ENCODE measurements around the gene LIMK1.
"Not testable (repeated sequence)": the region's sequence is repeated elsewhere in the genome, so short reads cannot be mapped to it uniquely, and the experiment has no call there.

LIMK1 gene

GRCh38 chr7:74083117-74083876, at the start of gene LIMK1:
Gene LIMK1, plus strand, starts transcription at chr7:74083804. Its CDS starts 187 bp downstream, at chr7:74083991.
- DNase-seq: peak; percentile 80 to 89

GRCh38 chr7:74037609-74038008, 46.0 kb upstream of the LIMK1 start:
- DNase-seq: no peak

DNA sequence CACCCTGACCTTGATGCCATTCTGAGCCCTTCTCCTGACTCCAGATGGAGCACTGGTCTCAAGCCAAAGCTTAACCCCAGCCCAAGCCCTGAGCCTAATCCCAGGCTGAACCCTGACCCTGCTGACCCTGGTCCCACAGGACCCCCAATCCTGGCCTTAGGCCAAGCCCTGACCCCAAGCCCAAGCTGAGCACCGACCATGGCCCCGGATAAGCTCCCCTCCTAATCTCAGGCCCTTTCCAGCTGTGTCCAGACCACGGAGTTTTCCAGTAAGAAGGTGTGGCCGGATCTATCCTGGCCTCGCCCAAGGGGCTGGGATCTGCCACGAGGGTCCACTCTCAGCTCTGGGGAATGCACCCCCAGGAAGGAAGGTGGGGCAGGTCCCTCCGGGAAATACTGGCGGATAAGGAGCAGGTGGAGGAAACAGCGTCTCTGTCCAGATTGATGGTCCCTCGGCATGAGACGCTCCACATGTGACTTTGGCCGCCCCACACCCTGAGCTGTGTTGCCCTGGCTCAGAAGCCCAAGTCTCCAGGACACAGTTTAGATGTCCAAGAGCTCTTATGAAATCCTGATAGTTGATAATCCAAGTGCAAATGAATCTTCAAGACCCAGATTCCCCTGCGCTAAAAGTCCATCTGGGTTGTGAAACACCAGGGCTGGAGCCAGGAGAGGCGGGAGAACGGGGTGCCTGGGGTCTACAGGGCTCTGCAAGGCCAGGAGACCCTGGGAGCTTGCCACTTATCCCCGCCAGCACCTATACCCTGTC, 45.2 kb upstream of the LIMK1 start:
- DNase-seq: no peak

- DNase-seq: no peak
These were observed 44.3 kb upstream of the LIMK1 start for GRCh38 chr7:74039337-74039736.

DNA sequence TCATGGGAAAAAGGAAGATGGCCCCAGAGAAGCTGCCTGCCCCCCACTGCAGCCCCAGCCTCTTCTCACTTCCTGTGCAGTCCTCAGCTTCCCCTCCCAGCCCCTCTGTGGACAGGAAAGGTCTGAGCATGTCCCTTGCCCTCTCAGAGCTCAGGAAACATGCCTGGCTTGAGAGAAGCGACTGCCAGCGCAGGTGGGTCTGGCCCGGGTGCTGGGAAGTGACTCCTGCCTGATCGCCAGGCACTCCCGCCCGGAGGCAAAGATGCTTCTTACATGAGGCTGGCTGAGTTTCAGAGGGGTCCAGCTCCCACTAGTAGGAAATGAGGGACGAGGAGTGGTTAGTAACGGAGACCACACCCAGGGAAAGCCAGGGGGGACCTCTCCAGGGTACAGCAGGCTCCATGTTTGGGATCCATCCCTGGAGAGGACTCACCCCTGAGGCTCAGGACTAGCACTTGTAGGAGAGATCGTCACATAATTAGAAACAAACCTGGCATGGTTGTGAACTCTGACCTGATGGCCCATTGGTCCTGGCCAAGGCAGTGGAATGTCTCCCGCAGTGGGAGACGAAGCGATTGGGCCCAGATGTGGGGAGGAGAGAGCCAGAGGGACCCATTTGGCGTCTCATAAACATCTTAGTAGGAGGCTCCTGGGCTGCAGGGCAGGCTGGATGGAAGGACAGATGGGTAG, 43.4 kb upstream of the LIMK1 start:
- no peak for DNase-seq

GRCh38 chr7:74040791-74041520, 42.6 kb upstream of the LIMK1 start:
- no peak for DNase-seq

DNA sequence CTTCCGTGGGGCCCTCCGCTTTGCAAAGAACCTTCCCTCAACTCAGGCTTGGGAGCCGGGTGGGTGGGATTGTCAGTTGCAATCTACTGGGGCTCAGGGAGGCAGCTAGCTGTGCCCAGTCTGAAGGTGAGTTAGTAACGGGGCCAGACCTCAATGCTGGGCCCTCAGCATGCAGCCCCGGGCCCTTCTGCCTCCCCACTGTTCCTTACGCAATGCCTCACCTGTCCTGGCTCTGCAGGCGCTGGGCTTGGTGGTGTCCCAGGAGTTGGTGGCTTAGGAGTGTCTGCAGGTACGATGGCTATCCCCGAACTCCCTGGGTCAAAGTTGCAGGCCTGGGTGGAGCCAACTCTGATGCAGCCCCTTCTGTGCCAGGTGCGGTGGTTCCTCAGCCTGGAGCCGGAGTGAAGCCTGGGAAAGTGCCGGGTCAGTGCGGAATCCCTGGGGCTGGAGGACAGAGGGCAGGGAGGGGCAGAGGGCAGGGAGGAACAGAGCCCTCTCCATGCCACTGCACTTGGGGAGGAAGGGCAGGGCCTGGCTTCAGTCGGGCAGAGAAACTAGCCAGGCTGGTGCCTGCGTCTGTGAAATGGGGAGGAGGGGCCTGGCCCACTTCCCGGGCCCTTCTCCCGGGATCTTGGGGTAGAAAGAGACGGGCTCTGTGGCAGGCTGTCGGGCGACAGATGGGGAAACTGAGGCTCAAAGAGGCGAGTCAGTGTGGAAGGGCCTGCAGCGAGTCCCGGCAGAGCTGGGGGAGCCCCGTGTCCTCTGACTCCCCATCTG, 40.7 kb upstream of the LIMK1 start:
- DNase-seq: no peak

- DNase-seq: no peak
These were observed 40.1 kb upstream of the LIMK1 start for GRCh38 chr7:74043523-74043951.

- no peak for DNase-seq
These were observed 38.9 kb upstream of the LIMK1 start for GRCh38 chr7:74044366-74045350.

- not testable (repeated sequence) for DNase-seq
These were observed 37.0 kb upstream of the LIMK1 start for GRCh38 chr7:74046581-74046980.

DNA sequence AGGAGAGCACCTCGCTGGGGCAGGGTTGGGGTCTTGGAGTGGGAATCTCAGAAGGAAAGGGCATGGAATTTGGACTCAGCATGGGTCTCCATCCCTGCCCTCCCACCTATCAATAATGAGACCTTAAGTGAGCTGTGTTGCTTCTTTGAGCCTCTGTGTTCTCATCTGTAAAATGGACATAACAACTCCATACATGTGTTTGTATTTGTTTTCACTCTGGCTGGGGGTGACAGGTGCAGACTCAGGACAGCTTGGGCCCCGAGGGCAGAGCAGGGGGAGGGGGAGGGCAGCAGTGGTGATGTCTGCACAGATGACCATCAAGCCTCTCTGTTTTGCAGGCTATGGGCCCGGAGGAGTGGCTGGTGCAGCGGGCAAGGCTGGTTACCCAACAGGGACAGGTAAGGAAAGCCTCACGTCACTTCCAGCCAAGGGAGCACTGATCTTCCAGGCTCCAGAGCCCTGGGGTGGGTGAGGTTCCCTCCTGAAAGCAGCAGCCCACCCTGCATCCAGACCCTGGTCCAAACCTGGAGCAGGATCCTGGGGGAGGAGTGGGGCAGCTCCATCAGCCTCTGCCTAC, 35.7 kb upstream of the LIMK1 start:
- DNase-seq: no peak

DNA sequence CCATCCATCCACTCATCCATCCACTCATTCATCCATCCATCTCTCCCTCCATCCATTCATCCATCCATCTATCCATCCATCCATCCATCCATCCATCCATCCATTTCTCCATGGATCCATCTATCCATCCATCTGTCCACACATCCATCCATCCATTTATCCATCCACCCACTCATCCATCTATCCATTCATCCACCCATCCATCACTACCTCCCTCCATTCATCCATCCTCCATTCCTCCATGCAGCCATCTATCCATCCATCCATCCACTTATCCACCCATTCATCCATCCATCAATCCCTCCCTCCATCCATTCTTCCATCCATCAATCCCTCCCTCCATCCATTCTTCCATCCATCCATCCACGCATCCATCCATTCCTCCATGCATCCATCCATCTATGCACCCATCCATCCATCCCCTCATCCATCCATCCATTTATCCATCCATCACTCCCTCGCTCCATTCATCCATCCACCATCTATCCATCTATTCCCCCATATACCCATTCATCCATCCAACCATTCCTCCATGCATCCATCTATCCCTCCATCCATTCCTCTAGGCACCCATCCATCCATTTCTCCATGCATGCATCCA, 34.5 kb upstream of the LIMK1 start:
- no peak for DNase-seq

- no peak for DNase-seq
These were observed 33.4 kb upstream of the LIMK1 start for GRCh38 chr7:74049997-74050798.

- no peak for DNase-seq
These were observed 32.4 kb upstream of the LIMK1 start for GRCh38 chr7:74051193-74051592.

DNA sequence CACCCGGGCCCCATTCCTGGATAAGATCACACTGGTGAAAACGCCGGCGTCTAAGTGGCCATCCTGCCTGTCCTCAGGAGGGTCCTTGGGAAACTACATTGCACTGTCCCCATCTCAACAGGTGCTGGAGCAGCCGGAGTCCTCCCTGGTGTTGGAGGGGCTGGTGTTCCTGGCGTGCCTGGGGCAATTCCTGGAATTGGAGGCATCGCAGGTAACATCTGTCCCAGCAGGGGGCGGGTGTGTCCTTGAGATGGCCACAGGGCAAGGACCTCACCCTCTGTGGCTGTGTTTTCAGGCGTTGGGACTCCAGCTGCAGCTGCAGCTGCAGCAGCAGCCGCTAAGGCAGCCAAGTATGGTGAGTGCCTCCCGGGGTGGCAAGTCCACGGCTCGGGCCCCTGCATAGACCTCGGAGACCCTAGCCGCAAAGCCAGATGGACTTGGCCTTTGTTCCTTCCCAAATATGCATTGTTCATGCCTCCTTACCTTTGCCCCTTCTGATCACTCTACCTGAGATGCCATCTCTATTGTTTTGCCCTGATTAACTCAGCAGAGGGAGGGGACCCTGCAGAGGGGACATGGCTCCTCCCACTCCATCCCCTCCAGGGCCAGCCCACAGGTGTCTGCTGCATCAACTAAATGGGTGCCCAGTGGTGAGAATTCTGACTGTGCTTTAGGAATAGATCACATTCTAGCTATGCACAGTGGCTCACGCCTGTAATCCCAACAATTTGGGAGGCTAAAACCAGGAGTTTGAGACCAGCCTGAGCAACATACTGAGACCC, 31.8 kb upstream of the LIMK1 start:
- DNase-seq: no peak

GRCh38 chr7:74052628-74053027, 31.0 kb upstream of the LIMK1 start:
- DNase-seq: no peak

DNA sequence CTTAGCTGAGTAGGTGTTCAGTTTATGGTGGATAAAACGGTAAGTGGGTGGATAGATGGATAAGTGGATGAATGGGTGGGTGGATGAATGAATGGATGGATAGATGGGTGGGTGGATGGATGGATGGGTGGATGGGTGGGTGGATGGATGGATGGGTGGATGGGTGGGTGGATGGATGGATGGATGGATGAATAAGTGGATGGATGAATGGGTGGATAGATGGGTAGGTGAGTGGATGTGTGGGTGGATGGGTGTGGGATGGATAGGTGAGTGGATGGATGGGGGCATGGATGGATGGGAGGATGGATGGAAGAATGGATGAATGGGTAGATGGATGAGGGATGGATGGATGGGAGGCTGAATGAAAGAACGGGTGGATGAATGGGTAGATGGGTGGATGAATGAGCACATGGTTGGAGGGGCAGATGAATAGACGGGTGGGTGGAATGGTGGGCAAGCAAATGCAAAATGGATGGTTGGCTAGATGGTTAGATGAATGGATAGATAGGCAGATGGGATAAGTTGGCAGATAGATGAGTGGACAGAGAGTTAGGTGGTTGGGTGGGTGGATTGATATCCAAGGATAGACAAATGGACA, 29.9 kb upstream of the LIMK1 start:
- DNase-seq: no peak
